Liver (tissue), 9 donors: ENCODE measurements around the gene INSR. TPM values are rescaled to one million over a fixed set of nuclear protein-coding genes. Genes with fewer than 3 reads are reported as not detected.

Source experiments
- DNase-seq: peaks from one replicate; pipeline ENCODE4 v3.0.0-alpha.2; 2017; ENCODE audit warnings: low spot score
- H3K27ac ChIP-seq, 2 donors: one replicate each; pipeline ENCODE4 v1.7.0; 2013; ENCODE audit warnings: inconsistent platforms in 2 of 2, low read length in 2 of 2, control low read depth in 1 of 2, low read depth in 1 of 2, mild to moderate bottlenecking in 1 of 2
- H3K27me3 ChIP-seq, 4 donors: one replicate each; pipeline versions ENCODE4 v1.6.1 to v1.7.0; 2013; ENCODE audit warnings: low read length in 3 of 4, inconsistent platforms in 1 of 4, mild to moderate bottlenecking in 1 of 4, moderate library complexity in 1 of 4; ENCODE audit not compliant: control insufficient read depth in 4 of 4, insufficient read depth in 4 of 4
- H3K36me3 ChIP-seq, 4 donors: one replicate each; pipeline versions ENCODE4 v1.6.1 to v1.7.0; 2013; ENCODE audit warnings: low read length in 3 of 4, mild to moderate bottlenecking in 3 of 4, low read depth in 1 of 4, moderate library complexity in 1 of 4; ENCODE audit not compliant: control insufficient read depth in 4 of 4, insufficient read depth in 3 of 4
- H3K4me1 ChIP-seq, 4 donors: one replicate each; pipeline versions ENCODE4 v1.6.1 to v1.7.0; 2013; ENCODE audit warnings: low read length in 3 of 4, mild to moderate bottlenecking in 3 of 4, moderate library complexity in 1 of 4; ENCODE audit not compliant: control insufficient read depth in 4 of 4, insufficient read depth in 4 of 4
- H3K4me3 ChIP-seq, 3 donors: one replicate each; pipeline versions ENCODE4 v1.6.1 to v1.7.0; 2013; ENCODE audit warnings: low read length in 3 of 3, control low read depth in 1 of 3, low read depth in 1 of 3, mild to moderate bottlenecking in 1 of 3
- H3K9ac ChIP-seq, 2 donors: one replicate each; pipeline ENCODE4 v1.7.0; 2013; ENCODE audit warnings: low read length in 2 of 2, mild to moderate bottlenecking in 2 of 2, moderate library complexity in 2 of 2, control low read depth in 1 of 2, low read depth in 1 of 2
- H3K9me3 ChIP-seq, 4 donors: one replicate each; pipeline versions ENCODE4 v1.6.1 to v1.7.0; 2013; ENCODE audit warnings: low read length in 3 of 4; ENCODE audit not compliant: control insufficient read depth in 4 of 4
- CTCF ChIP-seq: fragments of 150-350 bp; IDR thresholded peaks from 2 replicates; pipeline ENCODE4 v1.5.1; 2017; ENCODE audit warnings: improper control_type of control experiment, low read depth, low read length; ENCODE audit not compliant: missing input control
- FOXA1 ChIP-seq: IDR thresholded peaks from 2 replicates; pipeline ENCODE4 v1.6.1; 2016; ENCODE audit warnings: antibody characterized with exemption
- FOXA2 ChIP-seq: IDR thresholded peaks from 2 replicates; pipeline ENCODE4 v1.6.1; 2016; ENCODE audit warnings: antibody characterized with exemption
- HNF4G ChIP-seq: IDR thresholded peaks from 2 replicates; pipeline ENCODE4 v1.6.1; 2016; ENCODE audit warnings: antibody characterized with exemption
- JUND ChIP-seq, 2 donors: IDR thresholded peaks; 2 replicates each; pipeline ENCODE4 v1.6.1; 2016; ENCODE audit warnings: antibody characterized with exemption in 2 of 2
- MAX ChIP-seq: IDR thresholded peaks from 2 replicates; pipeline ENCODE4 v1.6.1; 2016; ENCODE audit warnings: antibody characterized with exemption
- NR2F2 ChIP-seq: IDR thresholded peaks from 2 replicates; pipeline ENCODE4 v1.6.1; 2016; ENCODE audit warnings: antibody characterized with exemption
- RAD21 ChIP-seq, 2 donors: IDR thresholded peaks; 2 replicates each; pipeline ENCODE4 v1.6.1; 2016; ENCODE audit warnings: antibody characterized with exemption in 2 of 2, mild to moderate bottlenecking in 2 of 2
- REST ChIP-seq: IDR thresholded peaks from 2 replicates; pipeline ENCODE4 v1.6.1; 2016; ENCODE audit warnings: antibody characterized with exemption, mild to moderate bottlenecking
- RXRA ChIP-seq, 2 donors: IDR thresholded peaks; 2 replicates each; pipeline ENCODE4 v1.6.1; 2017 to 2018; ENCODE audit warnings: antibody characterized with exemption in 2 of 2, mild to moderate bottlenecking in 1 of 2
- SP1 ChIP-seq: IDR thresholded peaks from 2 replicates; pipeline ENCODE4 v1.6.1; 2018; ENCODE audit warnings: antibody characterized with exemption, mild to moderate bottlenecking
- TAF1 ChIP-seq: conservative IDR thresholded peaks from 2 replicates; pipeline ENCODE4 v1.6.1; 2016; ENCODE audit warnings: antibody characterized with exemption, mild to moderate bottlenecking
- YY1 ChIP-seq: IDR thresholded peaks from 2 replicates; pipeline ENCODE4 v1.6.1; 2016; ENCODE audit warnings: antibody characterized with exemption, mild to moderate bottlenecking
- ZBTB33 ChIP-seq: IDR thresholded peaks from 2 replicates; pipeline ENCODE4 v1.6.1; 2016; ENCODE audit warnings: antibody characterized with exemption
- WGBS: extraction: QIAGEN DNeasy Blood & Tissue Kit; methylation state at CpG from one replicate; pipeline ENCODE4 v1.1.7; 2013; 5-methylcytosine and 5-hydroxymethylcytosine counted together
- polyA plus RNA-seq, 2 donors: library from polyadenylated mRNA; stranded (reverse) in 1 of 2; unstranded in 1 of 2; fragments of 200-250 nt in 1 of 2; fragments of >200 nt in 1 of 2; fragmentation: Nextera tagmentation in 1 of 2; extraction: Ambion mirVana in 1 of 2; gene quantifications; one replicate each; pipeline versions ENCODE4 v1.2.1 to v1.2.3, GENCODE V29; 2013 to 2015
- total RNA-seq, 2 donors: library from RNA; depleted of rRNA; stranded (reverse); fragments of >200 nt; gene quantifications; one replicate each; pipeline ENCODE4 v1.2.3, GENCODE V29; 2014
- donor health status: healthy.
- donor health status: healthy.
- donor health status: healthy.
- donor health status: healthy.
- donor health status: healthy.

The INSR gene
- total and polyA plus RNA-seq, 4 donors = 16.5 to 97.5 (median 50.8) TPM

GRCh38 chr19:7138402-7138801 lies 155.8 kb downstream of the INSR start:
- H3K27me3 ChIP-seq = no peaks in the 10 kb centered on the region
- WGBS = 100% methylated on average over 1 of the region's 1 CpG
- no peak for DNase-seq
- H3K9ac ChIP-seq = no peak overlapping the region
- H3K4me3 ChIP-seq = no peak overlapping the region
- TF ChIP-seq NR2F2 = no peak
- no peak for TF ChIP-seq JUND (IDR thresholded peaks at IDR 0.05)
- no peak for TF ChIP-seq ZBTB33
- TF ChIP-seq SP1 = no peak
- TF ChIP-seq TAF1 = no peak
- no peak for TF ChIP-seq FOXA1
- no peak for TF ChIP-seq RXRA (IDR thresholded peaks at IDR 0.05)
- no peak for TF ChIP-seq CTCF
- H3K4me1 ChIP-seq = peaks cover 0 to 8% (median 3%) of the 10 kb centered on the region in 4 donors
- H3K36me3 ChIP-seq = peaks cover 10 to 36% (median 24%) of the 10 kb centered on the region in 4 donors
- no peaks in the 10 kb centered on the region for H3K9me3 ChIP-seq
- H3K27ac ChIP-seq = no peak overlapping the region

- 65% methylated on average over 2 of the region's 2 CpGs for WGBS
- H3K36me3 ChIP-seq = peaks cover 10 to 36% (median 21%) of the 10 kb centered on the region in 4 donors
- no peaks in the 10 kb centered on the region for H3K27me3 ChIP-seq
- no peak for TF ChIP-seq SP1
- H3K27ac ChIP-seq = no peak overlapping the region
- no peak overlapping the region for H3K9ac ChIP-seq
- H3K4me1 ChIP-seq = peaks cover 0 to 8% (median 3%) of the 10 kb centered on the region in 4 donors
- no peak overlapping the region for H3K4me3 ChIP-seq
- no peaks in the 10 kb centered on the region for H3K9me3 ChIP-seq
- DNase-seq = no peak
Observed at GRCh38 chr19:7137120-7137519, 157.1 kb downstream of the INSR start.

- H3K36me3 ChIP-seq = peaks cover 11 to 43% (median 31%) of the 10 kb centered on the region in 4 donors
- no peak for DNase-seq
- no peak overlapping the region for H3K9ac ChIP-seq
- TF ChIP-seq RAD21 (IDR thresholded peaks at IDR 0.05) = no peak
- no peak for TF ChIP-seq YY1
- TF ChIP-seq REST = no peak
- no peak for TF ChIP-seq CTCF
- no peak for TF ChIP-seq HNF4G
- TF ChIP-seq FOXA2 = no peak
- no peak for TF ChIP-seq MAX
- TF ChIP-seq ZBTB33 = no peak
- TF ChIP-seq SP1 = no peak
- H3K4me3 ChIP-seq = no peak overlapping the region
- H3K4me1 ChIP-seq = peaks cover 0 to 8% (median 3%) of the 10 kb centered on the region in 4 donors
- WGBS = 97% methylated on average over 16 of the region's 16 CpGs
- no peaks in the 10 kb centered on the region for H3K27me3 ChIP-seq
- H3K9me3 ChIP-seq = no peaks in the 10 kb centered on the region
- H3K27ac ChIP-seq = no peak overlapping the region
Observed at GRCh38 chr19:7132054-7132453, 162.2 kb downstream of the INSR start.
